ENCODE measurements around the gene EPB41L4A. TPM values are rescaled to one million over a fixed set of nuclear protein-coding genes. Genes with fewer than 3 reads are reported as not detected.

Gene EPB41L4A
- total RNA-seq, 2 experiments from 2014 or later, result 2.3 to 3.3 TPM

DNA sequence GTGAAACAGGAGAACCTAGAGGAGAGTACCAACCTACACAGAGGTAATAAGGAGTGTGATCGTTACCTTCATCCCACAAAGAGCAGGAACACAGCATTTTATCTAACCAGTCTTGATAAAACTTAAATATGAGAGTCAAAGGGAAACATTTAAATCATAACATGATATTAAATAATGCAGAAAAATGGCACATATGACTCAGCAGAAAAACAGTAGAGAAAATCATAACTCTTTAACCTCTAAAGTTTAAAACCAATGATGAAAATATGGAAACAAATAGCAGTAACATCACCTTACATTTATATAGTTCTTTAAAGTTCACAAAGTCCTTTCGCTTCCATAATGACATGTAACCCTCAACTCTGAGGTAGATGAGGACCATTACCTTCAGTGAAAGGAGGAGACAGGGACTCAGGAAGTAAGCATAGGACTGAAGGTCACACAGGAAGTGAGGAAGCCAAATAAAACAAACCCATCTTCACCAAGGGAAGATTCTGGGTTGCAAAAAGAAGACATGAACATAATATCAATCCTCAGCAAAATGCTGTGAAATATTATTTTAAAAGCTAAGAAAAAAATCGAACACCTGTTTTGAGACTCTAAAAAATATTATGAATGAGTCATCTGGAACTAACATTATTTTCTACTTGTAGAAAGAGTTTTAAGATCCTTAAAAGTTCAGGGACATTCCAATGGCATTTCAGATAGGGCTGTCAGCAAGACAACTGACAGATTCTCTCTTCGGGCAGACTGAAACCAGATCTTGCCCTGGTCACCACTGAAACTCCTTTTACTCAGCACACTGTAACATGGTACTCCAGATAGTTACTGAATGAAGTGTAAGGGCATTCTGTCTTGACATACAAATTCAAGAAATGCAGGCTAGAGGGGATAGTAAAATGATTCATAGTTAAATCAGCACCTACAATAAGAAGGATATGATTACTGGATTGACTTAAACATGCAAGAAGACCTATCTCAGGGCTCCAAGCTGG, 148.5 kb downstream of the EPB41L4A start:
- DNase-seq, result no peak
- Mint-ChIP-seq H3K36me3 (ENCODE audit: low read depth) (no peaks in the 10 kb centered on the region), H3K4me3 (no peak overlapping the region), H3K27ac (no peak overlapping the region), H3K9me3 (no peaks in the 10 kb centered on the region), H3K4me1 (no peaks in the 10 kb centered on the region), H3K27me3 (peaks cover 5% of the 10 kb centered on the region)
- CTCF ChIA-PET, result no interaction called here
- POLR2A ChIA-PET, result no interaction called here

DNA sequence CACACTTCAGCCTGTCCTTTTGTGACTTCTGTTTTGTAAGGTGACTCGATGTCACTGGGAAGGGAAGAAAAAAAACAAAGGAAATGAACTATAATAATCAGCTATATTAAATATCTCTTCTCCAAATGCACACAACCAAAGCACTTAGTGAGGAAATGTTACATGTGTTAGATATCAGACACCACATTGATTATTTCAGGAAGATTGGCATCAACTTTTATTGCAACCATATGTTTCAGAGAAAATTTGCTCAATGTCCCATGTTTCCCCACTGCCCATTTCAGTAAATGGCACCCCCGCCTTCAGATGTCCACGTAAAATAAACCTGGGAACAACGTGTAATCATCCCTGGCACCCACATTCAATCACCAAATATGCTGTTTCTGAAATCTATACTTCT, 151.8 kb downstream of the EPB41L4A start:
- H3K36me3 Mint-ChIP-seq (ENCODE audit: low read depth), result no peaks in the 10 kb centered on the region
- peaks cover 3% of the 10 kb centered on the region for H3K27me3 Mint-ChIP-seq
- DNase-seq, result no peak
- ChIA-PET POLR2A (no interaction called here), CTCF (no interaction called here)
- no peaks in the 10 kb centered on the region for H3K4me1 Mint-ChIP-seq
- no peaks in the 10 kb centered on the region for H3K9me3 Mint-ChIP-seq
- no peak overlapping the region for H3K4me3 Mint-ChIP-seq
- H3K27ac Mint-ChIP-seq, result no peak overlapping the region

DNA sequence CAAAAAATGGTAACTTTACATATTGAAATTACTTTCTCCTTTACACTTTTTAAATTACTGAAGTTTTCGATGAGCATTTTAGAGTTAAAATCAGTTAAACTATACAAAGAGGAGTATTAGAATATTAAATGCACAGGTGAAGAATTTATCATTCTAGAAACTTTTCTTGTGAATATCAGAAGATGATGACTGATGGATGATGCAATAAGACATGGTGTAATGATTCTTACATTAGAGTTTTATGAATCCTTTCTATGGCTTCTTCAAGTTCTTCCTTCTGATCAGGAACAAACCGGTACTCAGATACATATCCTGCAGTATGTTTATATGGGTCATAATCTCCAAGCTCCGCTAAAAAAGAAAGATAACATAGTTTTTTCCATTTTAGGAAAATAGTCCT, 154.4 kb downstream of the EPB41L4A start:
- Mint-ChIP-seq H3K27me3 (peaks cover 4% of the 10 kb centered on the region), H3K4me3 (no peak overlapping the region), H3K27ac (no peak overlapping the region), H3K36me3 (ENCODE audit: low read depth) (no peaks in the 10 kb centered on the region), H3K9me3 (no peaks in the 10 kb centered on the region), H3K4me1 (no peaks in the 10 kb centered on the region)
- POLR2A ChIA-PET, result no interaction called here
- CTCF ChIA-PET, result no interaction called here
- DNase-seq, result no peak

DNA sequence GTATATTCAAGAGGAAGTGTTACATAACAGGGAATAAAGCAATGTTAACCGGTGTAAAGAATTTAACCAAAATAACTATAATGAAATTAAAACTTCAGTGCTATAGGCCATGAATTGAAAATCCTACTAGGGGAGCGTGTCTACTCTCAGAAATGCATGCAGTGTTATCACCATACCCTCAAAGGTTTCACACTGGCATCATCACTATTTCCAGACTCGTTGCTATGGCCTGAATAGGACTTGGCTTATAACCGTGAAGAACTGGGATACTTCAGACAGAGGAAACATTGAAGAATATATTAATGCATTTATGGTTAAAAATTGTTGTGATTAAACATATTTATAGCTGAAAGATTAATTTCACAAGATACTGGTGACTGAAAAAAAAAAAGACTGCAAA, 154.9 kb downstream of the EPB41L4A start:
- no peak overlapping the region for H3K27ac Mint-ChIP-seq
- peaks cover 5% of the 10 kb centered on the region for H3K27me3 Mint-ChIP-seq
- H3K36me3 Mint-ChIP-seq (ENCODE audit: low read depth), result no peaks in the 10 kb centered on the region
- ChIA-PET CTCF (no interaction called here), POLR2A (no interaction called here)
- no peaks in the 10 kb centered on the region for H3K4me1 Mint-ChIP-seq
- H3K9me3 Mint-ChIP-seq, result no peaks in the 10 kb centered on the region
- no peak overlapping the region for H3K4me3 Mint-ChIP-seq
- DNase-seq, result no peak

DNA sequence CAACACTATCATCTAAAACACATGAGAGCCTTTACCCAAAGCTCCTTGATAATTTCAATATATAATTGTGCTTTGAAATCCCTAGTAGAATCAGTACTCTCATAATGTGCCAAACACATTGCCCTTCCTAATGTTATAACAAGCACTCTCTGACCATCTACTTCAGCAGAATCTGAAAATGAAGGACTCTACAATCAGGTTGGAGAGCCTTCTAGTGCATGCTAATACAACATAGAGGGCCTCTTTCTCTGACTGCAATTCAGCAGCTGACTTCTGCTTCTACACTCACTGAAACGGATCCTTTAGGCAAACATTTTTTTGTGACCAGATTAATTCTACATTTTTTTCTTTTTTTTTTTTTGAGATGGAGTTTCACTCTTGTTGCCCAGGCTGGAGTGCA, 155.6 kb downstream of the EPB41L4A start:
- ChIA-PET POLR2A (no interaction called here), CTCF (no interaction called here)
- H3K27me3 Mint-ChIP-seq, result peaks cover 11% of the 10 kb centered on the region
- H3K27ac Mint-ChIP-seq, result no peak overlapping the region
- no peak overlapping the region for H3K4me3 Mint-ChIP-seq
- H3K9me3 Mint-ChIP-seq, result no peaks in the 10 kb centered on the region
- no peaks in the 10 kb centered on the region for H3K4me1 Mint-ChIP-seq
- no peaks in the 10 kb centered on the region for H3K36me3 Mint-ChIP-seq (ENCODE audit: low read depth)
- DNase-seq, result no peak

GRCh38 chr5:112258571-112258970, 160.5 kb downstream of the EPB41L4A start:
- H3K27ac Mint-ChIP-seq, result no peak overlapping the region
- H3K4me1 Mint-ChIP-seq, result no peaks in the 10 kb centered on the region
- DNase-seq, result no peak
- H3K4me3 Mint-ChIP-seq, result no peak overlapping the region
- peaks cover 11% of the 10 kb centered on the region for H3K27me3 Mint-ChIP-seq
- ChIA-PET POLR2A (no interaction called here), CTCF (no interaction called here)
- no peaks in the 10 kb centered on the region for H3K36me3 Mint-ChIP-seq (ENCODE audit: low read depth)
- H3K9me3 Mint-ChIP-seq, result no peaks in the 10 kb centered on the region

DNA sequence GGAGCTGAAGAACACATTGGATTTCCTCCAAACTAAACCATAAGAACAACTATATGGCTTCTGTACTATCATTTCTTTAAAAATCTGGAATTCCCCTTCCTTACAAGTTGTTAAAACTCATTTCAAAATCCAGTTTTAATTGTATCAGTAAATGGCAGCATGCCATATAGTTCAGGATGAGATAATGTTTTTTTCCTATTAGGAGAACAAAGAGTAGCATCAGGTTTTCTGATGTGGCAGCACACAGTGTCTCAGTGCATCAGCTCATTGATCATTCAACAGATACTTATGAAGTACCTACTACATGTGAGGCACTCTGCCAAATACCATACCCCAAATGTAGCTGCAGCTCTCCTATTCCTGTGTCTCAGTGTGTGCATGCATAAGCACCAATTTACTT, 161.1 kb downstream of the EPB41L4A start:
- POLR2A ChIA-PET, result interaction anchor here (0.6 kb wide), 1 partner anchor 173 kb away, joined by 4 read pairs; no protein-coding TSS in a partner anchor
- CTCF ChIA-PET, result interaction anchor here (0.6 kb wide), 1 partner anchor 99 kb away, joined by 3 read pairs; no protein-coding TSS in a partner anchor
- H3K9me3 Mint-ChIP-seq, result no peaks in the 10 kb centered on the region
- no peak for DNase-seq
- H3K27ac Mint-ChIP-seq, result no peak overlapping the region
- H3K4me1 Mint-ChIP-seq, result no peaks in the 10 kb centered on the region
- no peaks in the 10 kb centered on the region for H3K36me3 Mint-ChIP-seq (ENCODE audit: low read depth)
- peaks cover 11% of the 10 kb centered on the region for H3K27me3 Mint-ChIP-seq
- no peak overlapping the region for H3K4me3 Mint-ChIP-seq

GRCh38 chr5:112257005-112257404, 162.1 kb downstream of the EPB41L4A start:
- Mint-ChIP-seq H3K27ac (no peak overlapping the region), H3K4me3 (no peak overlapping the region), H3K4me1 (no peaks in the 10 kb centered on the region), H3K9me3 (no peaks in the 10 kb centered on the region), H3K36me3 (ENCODE audit: low read depth) (no peaks in the 10 kb centered on the region), H3K27me3 (peaks cover 11% of the 10 kb centered on the region)
- ChIA-PET POLR2A (no interaction called here), CTCF (no interaction called here)
- no peak for DNase-seq

DNA sequence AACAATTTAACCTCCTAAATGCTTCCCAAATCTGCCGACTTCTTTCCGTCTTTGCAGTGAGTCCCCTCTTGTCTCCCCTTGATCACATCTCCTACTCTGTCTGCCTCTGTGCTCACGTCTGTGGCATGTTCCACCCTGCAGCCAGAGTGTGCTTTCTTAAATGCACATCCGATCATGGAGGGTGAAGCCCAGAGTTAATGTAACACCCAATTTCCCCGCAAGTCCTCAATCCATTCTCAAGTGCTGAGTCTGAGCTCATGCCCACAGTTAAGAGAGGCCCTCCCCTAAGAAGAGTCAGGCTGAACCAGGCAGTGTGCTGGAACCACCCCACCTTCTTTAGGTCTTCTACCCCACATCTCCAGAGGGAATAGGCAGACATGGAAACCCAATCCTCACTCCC, 164.8 kb downstream of the EPB41L4A start:
- H3K4me1 Mint-ChIP-seq, result no peaks in the 10 kb centered on the region
- CTCF ChIA-PET, result no interaction called here

DNA sequence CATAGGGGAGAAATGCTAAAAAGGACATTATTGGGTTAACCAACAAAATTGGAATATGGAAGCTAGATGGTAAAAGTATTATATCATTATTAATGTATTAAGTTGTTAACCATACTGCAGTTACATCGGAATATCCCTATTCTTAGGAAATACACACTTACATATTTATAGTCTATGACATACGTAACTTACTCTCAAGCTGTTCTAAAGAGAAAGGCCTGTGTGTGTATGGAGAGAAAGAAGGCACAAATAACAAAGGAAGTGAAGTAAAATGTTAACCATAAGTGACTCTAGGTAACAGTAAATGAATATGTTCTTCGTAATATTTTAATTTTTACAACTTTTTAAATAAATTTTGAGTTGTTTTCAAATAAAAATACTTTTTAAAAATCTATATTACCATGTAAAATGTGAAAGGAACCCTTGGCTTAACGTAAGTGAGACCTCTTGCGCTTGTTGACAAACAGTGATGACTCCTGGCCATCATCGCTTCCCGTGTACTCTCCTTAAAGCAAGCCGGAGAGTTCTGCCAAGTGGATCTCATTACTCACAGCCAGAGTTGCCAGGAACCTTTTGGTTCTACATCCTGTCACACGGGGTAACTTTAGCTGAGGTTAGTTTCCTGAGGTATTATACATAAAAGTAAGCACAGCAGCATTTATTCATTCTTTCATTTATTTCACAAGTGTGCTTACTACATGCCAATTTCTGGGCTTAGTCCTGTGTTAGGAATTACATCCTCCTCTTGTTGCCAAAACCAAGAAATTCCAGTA, 165.4 kb downstream of the EPB41L4A start:
- H3K4me1 Mint-ChIP-seq, result no peaks in the 10 kb centered on the region
- ChIA-PET POLR2A (no interaction called here), CTCF (no interaction called here)
- no peak overlapping the region for H3K4me3 Mint-ChIP-seq
- H3K27me3 Mint-ChIP-seq, result peaks cover 5% of the 10 kb centered on the region
- H3K27ac Mint-ChIP-seq, result no peak overlapping the region
- no peaks in the 10 kb centered on the region for H3K9me3 Mint-ChIP-seq
- no peak for DNase-seq
- no peaks in the 10 kb centered on the region for H3K36me3 Mint-ChIP-seq (ENCODE audit: low read depth)

More for the DNA sequence above, 164.8 kb downstream of the EPB41L4A start:
- DNase-seq, result no peak
- Mint-ChIP-seq H3K4me3 (no peak overlapping the region), H3K27ac (no peak overlapping the region), H3K27me3 (peaks cover 9% of the 10 kb centered on the region), H3K36me3 (ENCODE audit: low read depth) (no peaks in the 10 kb centered on the region), H3K9me3 (no peaks in the 10 kb centered on the region)
- POLR2A ChIA-PET, result no interaction called here

GRCh38 chr5:112250551-112250950, 168.5 kb downstream of the EPB41L4A start:
- DNase-seq, result no peak
- ChIA-PET CTCF (no interaction called here), POLR2A (no interaction called here)
- no peak overlapping the region for H3K27ac Mint-ChIP-seq
- H3K36me3 Mint-ChIP-seq (ENCODE audit: low read depth), result no peaks in the 10 kb centered on the region
- H3K4me1 Mint-ChIP-seq, result no peaks in the 10 kb centered on the region
- peaks cover 8% of the 10 kb centered on the region for H3K27me3 Mint-ChIP-seq
- H3K9me3 Mint-ChIP-seq, result no peaks in the 10 kb centered on the region
- no peak overlapping the region for H3K4me3 Mint-ChIP-seq

DNA sequence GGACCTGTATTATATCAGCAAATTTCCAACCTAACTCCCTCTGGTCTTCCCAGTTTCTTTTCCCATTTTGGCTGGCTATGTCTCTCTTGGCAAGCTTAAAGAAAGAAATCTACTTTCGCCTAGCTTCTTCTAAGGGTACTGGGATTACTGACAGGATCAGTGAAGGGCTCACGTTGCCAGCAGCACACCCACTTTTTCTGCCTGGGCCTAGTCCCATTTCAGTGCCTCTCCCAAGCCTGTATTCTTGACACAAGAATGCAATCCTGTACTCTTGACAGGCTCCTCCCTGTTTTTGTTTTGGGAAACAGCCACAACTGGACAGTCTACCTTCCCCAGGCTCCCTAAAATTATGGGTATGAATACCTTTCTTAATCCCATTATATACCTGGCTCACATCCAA, 170.5 kb downstream of the EPB41L4A start:
- H3K27ac Mint-ChIP-seq, result no peak overlapping the region
- no peaks in the 10 kb centered on the region for H3K36me3 Mint-ChIP-seq (ENCODE audit: low read depth)
- H3K27me3 Mint-ChIP-seq, result peaks cover 8% of the 10 kb centered on the region
- ChIA-PET CTCF (no interaction called here), POLR2A (no interaction called here)
- no peak for DNase-seq
- H3K4me3 Mint-ChIP-seq, result no peak overlapping the region
- H3K9me3 Mint-ChIP-seq, result no peaks in the 10 kb centered on the region
- H3K4me1 Mint-ChIP-seq, result no peaks in the 10 kb centered on the region

- Mint-ChIP-seq H3K9me3 (no peaks in the 10 kb centered on the region), H3K36me3 (ENCODE audit: low read depth) (no peaks in the 10 kb centered on the region), H3K4me1 (no peaks in the 10 kb centered on the region), H3K27me3 (peaks cover 8% of the 10 kb centered on the region), H3K27ac (no peak overlapping the region), H3K4me3 (no peak overlapping the region)
- ChIA-PET CTCF (no interaction called here), POLR2A (no interaction called here)
- no peak for DNase-seq
These were observed 171.1 kb downstream of the EPB41L4A start for GRCh38 chr5:112247960-112248359.

DNA sequence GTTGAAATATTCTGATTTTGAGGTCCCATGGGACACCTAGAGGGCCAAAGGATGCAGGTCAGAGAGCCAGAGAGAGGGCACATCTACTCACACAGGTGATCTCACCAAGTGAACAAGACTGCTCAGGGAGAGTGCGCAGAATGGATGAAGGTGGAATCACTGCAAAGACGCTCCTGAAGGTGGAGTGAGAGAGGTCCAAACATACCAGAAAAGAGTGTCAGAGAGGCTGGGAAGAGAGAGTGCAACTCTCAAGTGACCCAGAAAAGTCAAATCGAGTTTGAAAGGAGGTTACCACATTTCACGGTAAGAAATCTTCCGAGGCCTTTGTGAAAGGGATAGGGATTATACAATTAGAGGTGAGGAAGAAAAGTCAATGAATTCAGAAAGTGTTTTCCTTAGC, 173.4 kb downstream of the EPB41L4A start:
- CTCF ChIA-PET, result no interaction called here
- Mint-ChIP-seq H3K27ac (no peak overlapping the region), H3K4me1 (no peaks in the 10 kb centered on the region)

More for the DNA sequence above, 173.4 kb downstream of the EPB41L4A start:
- H3K9me3 Mint-ChIP-seq, result no peaks in the 10 kb centered on the region
- H3K36me3 Mint-ChIP-seq (ENCODE audit: low read depth), result no peaks in the 10 kb centered on the region
- POLR2A ChIA-PET, result no interaction called here
- H3K4me3 Mint-ChIP-seq, result no peak overlapping the region
- DNase-seq, result no peak
- H3K27me3 Mint-ChIP-seq, result peaks cover 8% of the 10 kb centered on the region

All from activated CD4-positive, alpha-beta memory T cell treated with anti-CD3 and anti-CD28 coated beads, Interleukin-2, amount 10 ng/mL, durations not matched to agents 7 days and 5 days (primary cell).